ENCODE data around the gene RPS27. TPM values are rescaled to one million over a fixed set of nuclear protein-coding genes. Genes with fewer than 3 reads are reported as not detected.

The RPS27 gene
- polyA plus RNA-seq (2013, experiment 1 of 2; ENCODE audit: insufficient read length), result 1,465 TPM
- 1,492 TPM for polyA plus RNA-seq (2013, experiment 2 of 2; ENCODE audit: insufficient read length)

DNA sequence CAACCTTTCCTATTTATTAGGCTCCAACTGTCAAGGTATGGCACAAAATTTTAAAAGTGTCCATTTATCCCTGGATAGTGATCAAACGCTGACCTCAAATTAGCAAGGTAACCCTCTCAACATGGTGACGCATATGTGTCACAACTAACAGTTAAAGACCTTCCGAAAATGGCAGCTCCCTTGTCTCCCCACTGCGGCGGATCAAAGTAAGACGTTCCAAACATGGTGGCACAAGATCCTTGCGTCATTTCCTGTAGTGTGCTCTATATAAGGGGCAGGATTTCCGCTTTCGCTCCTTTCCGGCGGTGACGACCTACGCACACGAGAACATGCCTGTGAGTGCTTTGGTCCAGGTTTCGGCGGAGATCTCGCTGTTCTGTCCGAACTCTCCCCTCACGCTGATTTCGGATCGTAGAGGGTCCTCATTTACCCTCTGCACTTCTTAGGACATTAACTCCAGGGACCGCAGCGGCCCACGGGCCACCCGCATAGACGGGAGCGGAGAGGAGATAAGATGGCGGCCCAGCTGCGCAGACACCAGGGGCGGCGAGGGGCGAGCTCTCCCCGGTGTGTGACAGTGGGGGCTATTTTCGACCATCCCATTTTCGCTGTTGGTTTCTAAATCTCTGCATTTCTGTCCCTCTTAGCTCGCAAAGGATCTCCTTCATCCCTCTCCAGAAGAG, at the start of gene RPS27:
RPS27 (plus strand) TSS at position 295 of the 683 bp plus-strand sequence; CDS start at position 330, 35 bp downstream.
- DNase-seq, result peak; percentile 99

DNA sequence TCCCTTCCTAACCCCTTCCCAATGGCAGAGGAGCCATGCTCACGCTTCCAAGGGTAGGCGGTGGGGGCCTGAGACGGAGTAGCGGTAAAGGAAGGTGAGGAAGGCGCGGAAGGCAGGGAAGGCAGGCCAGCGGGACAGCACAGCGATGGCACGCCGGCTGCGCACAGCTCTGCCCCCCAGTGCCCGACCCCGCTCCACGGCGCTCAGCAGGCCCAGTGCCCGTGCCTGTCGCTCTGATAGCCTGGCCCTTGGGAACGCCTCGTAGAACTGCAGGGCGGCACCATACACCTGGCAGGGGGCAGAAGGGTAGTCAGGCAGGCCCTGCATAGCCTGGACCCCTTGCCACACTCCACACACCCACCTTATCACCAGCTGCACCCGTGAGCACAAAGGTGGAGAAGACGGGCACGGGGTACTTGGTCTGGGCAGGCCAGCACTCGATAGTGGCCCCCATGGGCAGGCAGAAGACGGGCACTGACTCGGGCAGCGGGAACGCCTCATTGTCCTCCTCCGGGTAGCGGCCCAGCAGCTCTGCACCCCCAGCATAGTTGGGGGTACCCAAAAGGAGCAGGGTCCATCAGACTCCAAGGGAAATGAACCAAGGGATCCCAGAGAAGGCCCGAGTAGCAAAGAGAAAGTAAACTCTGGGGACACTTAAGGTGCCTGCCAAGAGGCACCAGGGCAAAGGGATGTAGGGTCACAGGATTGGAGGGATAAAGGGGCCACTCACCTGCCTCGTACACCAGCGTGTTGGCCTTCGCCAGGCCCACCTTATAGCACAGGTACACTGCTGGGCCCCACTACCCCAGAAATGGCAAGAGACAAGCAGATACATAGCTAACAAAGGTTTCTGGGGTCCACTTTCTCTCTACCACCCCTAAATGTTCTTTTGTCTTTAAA, 48.5 kb upstream of the RPS27 start:
- no peak for DNase-seq

DNA sequence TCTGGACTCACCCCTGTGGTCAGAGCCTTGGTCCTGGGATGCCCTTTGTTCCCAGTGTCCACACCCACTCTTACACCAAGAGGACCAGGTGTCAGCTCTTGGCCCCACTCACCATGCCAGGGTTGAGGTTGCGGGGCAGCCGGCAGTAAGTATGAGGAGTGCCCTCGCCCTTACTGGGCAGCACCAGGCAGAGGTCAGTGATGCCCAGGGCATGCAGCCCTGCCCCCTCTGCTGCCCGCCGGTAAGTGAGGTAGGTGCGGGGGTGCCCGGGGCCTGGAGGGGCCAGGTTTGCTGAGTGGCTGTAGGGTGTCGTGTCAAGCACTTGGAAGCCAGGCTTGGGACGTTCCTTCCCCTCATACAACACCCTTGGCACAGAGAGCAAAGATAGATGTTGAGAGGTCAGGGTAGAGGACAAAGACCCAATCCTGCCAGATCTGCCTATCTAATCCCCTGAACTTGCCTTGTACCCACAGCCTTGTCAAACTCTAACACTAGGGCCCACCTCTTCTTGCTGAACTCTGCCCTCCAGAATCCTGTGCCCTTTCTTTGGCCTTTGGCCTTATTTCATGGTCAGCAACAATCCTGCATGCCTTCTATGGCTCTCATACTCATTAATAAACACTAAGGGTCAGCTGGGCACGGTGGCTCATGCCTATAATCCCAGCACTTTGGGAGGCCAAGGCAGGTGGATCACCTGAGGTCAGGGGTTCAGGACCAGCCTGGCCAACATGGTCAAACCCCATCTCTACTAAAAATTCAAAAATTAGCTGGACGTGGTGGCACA, 47.6 kb upstream of the RPS27 start:
- no peak for DNase-seq

DNA sequence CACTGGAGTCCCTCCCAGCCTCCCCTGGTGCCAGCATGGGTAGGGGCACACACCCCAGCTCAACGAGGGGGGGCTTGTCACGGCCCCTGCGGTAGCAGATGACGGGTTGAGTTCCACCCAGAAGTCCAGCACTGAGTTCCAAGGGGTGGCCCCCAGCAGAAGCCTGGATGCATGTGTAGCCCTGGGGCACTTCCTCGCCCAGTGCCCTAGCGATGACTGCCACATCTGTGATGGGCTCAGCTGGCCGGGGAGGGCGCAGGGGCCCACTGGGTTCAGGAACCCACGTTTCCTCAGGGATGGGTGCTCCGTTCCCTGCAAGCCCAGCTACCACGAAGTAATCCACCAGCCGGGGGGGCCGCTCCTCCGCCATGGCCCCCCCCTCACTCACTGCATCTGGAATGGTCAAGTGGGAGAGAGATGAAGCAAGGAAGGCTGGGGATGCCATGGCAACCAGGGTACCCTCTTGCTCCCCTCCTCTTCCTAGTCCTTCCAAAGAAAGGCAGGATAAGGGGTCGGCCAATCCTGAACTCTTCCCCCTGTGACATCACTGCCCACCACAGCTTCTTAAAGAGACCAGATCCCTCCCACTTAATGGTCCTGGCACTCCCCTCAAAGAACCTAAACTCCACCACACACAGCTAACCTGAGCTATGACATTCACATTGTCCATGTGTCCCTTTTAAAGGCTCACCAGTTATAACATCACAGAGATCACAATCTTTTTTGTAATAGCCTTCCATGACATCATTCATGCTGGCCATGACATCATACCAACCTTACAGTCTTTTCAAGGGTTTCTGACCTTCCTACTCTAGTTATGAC, 46.3 kb upstream of the RPS27 start:
- DNase-seq, result no peak

DNA sequence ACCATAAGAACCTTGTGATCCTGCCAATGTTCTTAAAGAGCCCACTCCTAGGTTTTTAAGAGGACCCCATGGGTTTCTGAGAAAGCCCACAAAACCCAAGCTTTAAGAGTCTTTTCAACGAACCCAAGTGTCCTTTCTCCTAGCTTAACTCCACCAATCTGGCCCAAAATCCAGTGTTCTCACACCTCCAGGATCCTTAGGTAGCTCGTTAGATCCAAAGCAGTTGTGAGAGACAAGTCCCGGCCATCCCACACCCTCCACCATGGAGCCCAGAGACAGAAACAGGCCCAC, 45.8 kb upstream of the RPS27 start:
- DNase-seq, result no peak

DNA sequence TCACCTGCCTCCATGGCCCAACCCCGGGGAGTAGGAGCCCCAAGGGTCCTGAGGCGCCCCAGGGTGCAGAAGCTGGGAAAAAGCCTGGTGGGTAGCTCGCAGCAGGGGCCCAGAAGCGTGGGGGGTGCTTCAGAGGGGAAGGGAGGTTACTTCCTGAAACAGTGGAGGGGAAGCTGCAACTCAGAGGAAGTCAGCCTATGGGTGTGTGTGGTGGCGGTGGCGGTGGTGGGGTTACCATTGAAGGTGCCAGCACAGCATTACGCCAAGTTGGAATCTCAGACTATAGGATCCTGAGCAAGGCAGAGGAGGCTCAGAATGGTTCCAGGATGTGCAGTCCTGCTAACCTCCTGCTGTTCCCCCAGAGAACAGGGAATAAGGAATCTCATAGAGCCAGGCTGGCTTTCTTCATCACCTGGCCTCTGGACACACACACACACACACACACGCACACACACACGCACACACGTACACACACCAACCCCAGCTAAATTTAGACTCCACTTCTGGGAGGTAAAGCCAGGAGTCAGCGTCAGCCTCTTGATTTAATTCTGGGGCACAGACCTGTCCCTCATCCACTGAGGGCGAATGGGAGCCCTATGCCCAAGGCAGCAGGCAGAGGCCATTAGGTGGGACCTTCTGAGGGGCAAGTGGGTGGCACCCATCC, 45.3 kb upstream of the RPS27 start:
- DNase-seq, result peak; percentile 29

DNA sequence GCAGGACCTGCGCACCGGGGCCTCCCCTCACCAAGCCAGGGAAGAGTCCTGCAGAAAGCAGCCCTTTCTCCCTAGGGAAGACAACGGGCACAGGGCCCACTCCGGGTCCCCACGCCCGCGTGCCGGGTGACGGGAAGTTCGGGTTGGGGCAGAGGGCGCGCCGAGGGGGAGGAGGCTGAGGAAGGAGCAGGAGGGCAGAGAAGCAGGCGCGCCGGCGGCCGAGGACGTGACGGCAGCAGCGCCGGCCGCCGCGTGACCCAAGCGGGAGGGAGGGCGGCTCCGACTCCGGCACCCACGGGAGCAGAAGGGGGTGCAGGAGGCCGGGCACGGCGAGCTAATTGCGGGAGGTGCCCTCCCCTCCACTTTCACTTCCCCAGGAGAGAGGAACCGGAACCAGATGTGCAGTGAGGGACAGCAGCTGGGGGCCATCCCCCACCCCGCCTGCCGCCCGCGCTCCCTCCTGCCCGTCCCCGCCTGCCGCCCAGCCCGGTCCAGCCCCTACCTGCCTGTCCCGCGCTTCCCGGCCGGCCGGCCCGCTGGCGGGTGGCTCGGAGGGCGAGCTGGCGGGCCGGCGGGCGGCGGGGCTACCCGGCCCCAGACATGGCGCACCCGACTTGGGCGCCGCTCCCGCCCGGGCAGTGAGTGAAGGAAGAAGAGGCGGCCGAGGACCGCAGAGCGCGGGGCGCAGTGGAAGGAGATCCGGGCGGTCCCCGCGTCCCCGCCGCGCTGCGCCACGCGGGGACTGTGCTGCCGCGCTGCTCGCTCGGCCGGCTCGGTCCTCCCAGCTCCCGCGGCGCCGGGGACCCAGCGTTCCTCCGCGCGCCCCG, 44.6 kb upstream of the RPS27 start:
- DNase-seq, result peak; percentile 58

DNA sequence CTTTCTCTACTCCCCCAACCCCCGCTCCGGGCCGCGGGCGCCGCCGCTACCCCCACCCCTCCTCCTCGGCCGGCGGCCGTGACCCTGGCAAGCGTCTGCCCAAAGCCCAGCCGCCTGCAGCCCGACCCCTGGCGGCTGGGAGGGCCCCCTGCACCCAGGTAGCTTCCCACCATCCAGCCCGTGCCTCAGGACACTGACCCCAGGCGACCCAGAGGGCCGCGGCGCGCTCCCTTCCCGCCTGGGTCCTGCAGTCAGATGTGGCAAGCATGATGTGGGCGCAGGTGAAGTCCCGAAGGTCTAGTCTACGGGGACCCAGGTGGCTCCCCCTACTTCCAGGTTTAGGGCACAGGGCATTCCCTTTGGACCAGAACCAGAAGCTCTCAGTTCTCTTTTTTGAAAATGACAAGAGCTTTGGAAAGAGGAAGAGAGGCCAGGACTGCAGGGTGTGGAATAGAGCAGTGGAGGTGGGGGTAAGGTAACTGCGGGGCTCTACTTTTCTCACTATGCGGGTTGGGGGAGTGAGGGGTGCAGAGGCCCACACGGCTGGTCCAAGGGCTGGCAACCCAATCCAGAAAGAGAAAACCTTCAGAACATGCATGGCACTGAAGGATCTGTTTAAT, 43.8 kb upstream of the RPS27 start, which contains the start of gene DENND4B:
DENND4B (minus strand) TSS at position 97 of the 620 bp plus-strand sequence. CDS start 2,344 bp downstream, outside the sequence.
- peak; percentile 77 for DNase-seq

DNA sequence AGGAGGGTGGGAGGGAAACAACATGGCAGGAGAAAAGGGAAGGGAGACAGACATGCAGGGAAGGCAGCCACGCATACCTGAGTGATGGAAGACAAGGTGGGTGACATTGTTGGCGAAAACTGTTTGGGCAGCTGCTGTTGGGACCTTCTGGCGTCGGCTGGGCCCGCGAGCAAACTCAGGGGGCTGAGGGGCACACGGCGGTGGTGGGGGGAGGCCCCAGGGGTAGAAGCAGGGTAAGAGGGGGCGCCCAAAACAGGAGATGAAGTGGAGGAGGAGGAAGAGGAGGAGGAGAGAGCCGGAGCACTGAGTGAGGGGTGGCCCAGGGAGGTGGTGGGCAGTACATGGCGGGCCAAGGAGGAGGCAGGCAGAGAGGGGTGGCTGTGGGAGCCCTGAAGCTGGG, 39.4 kb upstream of the RPS27 start:
- no peak for DNase-seq

DNA sequence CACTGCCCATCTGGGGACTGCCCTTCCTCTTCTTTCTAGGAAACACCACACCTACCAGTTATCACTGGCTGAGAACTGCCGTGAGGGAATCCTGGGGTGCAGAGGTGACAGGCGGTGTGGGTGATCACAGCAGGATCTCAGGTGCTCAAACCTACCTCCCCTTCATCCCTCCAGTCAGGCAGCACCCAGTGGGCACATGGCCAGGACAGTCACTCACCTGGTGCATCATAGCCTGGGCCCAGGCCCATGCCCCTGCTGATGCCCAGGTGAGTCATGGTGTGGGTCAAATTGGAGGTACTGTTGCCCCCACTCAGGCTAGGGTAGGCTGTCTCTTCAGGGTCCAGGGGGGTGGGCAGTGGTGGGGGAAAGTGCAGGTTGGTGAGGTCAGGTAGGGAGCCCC, 38.8 kb upstream of the RPS27 start:
- DNase-seq, result no peak

DNA sequence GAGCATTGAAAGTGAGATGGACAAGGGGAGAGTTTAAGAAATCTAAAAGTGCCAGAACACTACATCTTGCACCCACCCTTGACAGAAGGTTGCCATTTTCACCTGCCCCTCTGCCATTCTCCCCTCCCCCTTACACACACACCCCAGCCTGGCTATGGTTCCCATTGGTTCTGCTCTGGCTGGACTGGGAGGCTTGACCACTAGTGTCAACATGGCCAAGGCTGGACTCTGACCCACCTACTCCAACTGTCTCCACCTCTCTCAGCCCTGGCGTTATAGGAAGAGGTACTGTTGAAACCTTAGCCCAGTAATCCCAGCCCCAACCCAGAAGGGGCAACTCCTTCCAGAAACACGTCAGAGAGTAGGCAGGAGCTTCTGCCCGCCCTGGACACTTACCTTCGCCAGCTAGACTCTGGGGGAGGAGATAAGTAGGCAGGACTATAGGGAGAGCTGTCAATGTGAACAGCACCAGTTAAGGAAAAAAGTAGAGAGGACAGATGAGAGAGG, 36.6 kb upstream of the RPS27 start:
- DNase-seq, result no peak

DNA sequence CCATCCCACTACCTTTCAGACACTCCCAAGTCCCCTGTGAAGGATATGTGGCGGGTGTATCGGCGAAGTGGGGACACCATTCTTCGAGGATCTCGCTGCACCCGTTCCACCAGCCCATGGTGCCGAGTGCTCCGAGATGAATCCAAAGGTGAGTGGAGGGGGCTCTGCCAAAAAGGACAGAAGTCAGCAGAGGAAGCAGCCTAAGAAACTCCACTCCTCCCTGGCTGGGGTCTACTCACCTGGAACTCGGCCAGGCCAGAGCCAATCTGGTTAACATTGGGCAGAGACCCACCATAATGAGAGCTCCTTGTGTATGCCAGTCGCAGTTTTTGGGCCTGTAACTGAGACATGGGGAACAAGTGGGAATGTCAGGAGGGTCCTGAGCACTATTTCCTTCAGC, 35.7 kb upstream of the RPS27 start:
- no peak for DNase-seq

DNA sequence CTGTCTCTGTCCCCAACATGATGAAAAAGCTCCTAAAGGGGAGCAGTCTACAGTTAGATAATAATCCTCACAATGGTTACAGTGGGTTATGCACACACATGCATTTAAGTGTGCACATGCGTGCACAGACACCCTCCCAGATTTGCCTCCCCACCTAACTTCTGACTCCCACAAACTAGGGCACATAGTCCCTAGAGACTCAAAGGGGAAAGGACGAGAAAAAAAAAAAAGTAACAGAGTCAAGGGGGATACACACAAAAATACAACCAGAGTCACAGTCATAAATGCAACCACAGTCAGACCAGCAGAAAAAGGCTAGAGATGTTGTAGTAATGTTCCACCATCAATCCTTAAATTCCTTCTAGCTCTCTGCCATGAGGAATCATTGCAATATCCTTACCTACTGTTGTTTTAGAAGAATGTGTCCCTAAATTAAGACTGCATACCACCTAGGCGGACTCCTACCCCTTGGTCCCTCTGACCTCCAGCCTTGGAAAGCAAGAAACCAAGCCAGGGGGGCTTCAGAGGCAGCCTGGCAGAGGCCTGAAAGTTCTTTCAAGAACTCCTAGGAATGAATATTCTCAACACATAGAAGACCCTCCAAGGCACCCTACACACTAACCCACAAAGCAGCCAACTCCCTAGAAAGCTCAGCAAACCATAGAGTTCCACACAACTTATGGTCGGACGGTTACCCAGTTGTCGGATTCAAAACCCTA, 33.4 kb upstream of the RPS27 start:
- no peak for DNase-seq

GRCh38 chr1:153957744-153958110, 32.8 kb upstream of the RPS27 start:
- no peak for DNase-seq

GRCh38 chr1:153958111-153958960, 32.2 kb upstream of the RPS27 start, which contains the start of gene CRTC2:
TSS of gene CRTC2 (minus strand) at chr1:153958612. CDS start at chr1:153958497, 115 bp downstream.
- DNase-seq, result peak; percentile 99

- DNase-seq, result no peak
These were observed 31.7 kb upstream of the RPS27 start for GRCh38 chr1:153958961-153959260.

- DNase-seq, result no peak
These were observed 31.1 kb upstream of the RPS27 start for GRCh38 chr1:153959454-153959853.

DNA sequence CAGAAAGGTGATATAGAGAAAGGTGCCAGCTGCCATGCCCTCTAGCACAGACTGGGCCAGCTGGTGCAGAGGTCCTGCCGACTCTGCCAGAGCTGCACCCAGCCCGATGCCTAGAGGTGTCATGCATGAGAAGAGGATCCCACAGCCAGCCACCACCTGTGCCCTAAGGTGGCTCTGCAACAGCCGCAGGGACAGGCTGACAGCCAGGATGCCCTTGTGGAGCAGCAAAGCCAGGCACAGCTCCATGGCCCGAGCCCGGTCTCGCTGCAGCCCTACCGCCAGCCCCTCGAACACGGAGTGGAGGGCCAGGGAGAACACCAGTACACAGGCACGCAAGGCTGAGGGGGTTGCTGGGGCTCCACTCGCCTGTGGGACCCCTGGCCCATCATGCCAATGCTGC, 30.4 kb upstream of the RPS27 start:
- DNase-seq, result no peak
